GM13976 (cell line): ENCODE measurements around the gene RAVER2.

ENCODE experiments used
- DNase-seq: peaks from one replicate; pipeline ENCODE4 v3.0.0; 2012; ENCODE audit warnings: low spot score
- in situ Hi-C: fragments of 300-500 bp; cut with MboI; formaldehyde crosslinking; loops from one replicate; pipeline ENCODE4 v1.12.0; 2022; ENCODE audit warnings: low sequenced_read_pairs, mixed read lengths, inconsistent platforms; ENCODE audit not compliant: unreplicated experiment
- TF ChIP-seq, protein P1 (sequence below): IDR thresholded peaks from 2 replicates; pipeline ENCODE4 v1.5.1; 2012; ENCODE audit warnings: borderline replicate concordance, mild to moderate bottlenecking; ENCODE audit not compliant: insufficient read depth; ENCODE audit errors: extremely low read depth, missing control alignments, control extremely low read depth

Gene RAVER2

DNA sequence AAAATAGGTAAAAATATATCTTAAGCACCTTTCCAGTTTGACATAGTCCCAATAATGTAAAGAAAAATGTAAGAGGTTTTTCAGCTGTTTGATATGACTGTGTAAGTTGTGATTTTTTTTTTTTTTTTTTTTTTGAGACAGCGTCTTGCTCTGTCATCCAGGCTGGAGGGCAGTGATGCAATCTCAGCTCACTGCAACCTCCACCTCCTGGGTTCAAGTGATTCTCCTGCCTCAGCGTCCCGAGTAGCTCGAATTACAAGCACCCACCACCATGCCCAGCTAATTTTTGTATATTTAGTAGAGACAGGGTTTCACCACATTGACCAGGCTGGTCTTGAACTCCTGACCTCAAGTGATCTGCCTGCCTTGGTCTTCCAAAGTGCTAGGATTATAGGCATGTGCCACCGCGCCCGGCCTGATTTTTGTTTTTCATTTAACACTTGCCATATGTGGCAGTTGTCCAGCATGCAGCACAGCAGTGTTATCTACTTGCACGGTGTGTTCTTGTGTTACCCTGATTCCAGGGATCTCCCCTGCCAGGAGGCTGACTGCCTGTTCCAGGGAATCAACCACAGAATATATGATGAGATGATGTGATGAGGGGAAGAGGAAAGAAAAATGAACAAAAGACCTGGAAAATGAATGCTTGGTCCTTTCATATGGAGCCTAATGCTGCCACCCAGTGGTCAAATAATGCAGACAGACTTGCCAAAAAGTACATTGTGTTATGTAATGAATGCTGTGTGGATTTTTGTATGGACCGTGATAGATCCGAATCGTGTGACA is 79.0 kb downstream of the RAVER2 start:
- peak; percentile 57 for DNase-seq
- TF ChIP-seq, protein P1, sequence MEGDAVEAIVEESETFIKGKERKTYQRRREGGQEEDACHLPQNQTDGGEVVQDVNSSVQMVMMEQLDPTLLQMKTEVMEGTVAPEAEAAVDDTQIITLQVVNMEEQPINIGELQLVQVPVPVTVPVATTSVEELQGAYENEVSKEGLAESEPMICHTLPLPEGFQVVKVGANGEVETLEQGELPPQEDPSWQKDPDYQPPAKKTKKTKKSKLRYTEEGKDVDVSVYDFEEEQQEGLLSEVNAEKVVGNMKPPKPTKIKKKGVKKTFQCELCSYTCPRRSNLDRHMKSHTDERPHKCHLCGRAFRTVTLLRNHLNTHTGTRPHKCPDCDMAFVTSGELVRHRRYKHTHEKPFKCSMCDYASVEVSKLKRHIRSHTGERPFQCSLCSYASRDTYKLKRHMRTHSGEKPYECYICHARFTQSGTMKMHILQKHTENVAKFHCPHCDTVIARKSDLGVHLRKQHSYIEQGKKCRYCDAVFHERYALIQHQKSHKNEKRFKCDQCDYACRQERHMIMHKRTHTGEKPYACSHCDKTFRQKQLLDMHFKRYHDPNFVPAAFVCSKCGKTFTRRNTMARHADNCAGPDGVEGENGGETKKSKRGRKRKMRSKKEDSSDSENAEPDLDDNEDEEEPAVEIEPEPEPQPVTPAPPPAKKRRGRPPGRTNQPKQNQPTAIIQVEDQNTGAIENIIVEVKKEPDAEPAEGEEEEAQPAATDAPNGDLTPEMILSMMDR = peak; percentile 68
- in situ Hi-C loops = loop anchor here (25.0 kb wide), 1 partner anchor 562 kb away; no protein-coding TSS in a partner anchor

DNA sequence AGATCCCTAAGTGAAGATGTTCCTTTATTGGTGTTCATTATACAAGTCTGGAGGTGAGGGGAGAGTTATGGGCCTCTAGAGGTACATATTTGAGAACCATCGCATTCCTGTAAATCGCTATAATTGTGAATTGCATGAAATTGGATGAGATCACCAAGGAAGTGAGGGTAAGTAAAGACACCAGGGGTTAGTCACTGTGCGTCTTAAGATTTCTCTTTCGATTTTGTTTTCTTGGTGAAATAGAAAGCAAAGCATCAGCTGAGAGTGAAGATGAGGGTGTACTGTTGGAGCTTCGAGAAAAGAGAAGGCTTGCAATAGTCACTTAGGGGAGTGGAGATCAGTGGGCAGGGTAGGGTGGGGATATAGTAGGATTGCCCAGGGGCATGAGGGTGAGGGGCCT is 82.1 kb downstream of the RAVER2 start:
- TF ChIP-seq, protein P1 = no peak
- no peak for DNase-seq
- in situ Hi-C loops = no loop called here

DNA sequence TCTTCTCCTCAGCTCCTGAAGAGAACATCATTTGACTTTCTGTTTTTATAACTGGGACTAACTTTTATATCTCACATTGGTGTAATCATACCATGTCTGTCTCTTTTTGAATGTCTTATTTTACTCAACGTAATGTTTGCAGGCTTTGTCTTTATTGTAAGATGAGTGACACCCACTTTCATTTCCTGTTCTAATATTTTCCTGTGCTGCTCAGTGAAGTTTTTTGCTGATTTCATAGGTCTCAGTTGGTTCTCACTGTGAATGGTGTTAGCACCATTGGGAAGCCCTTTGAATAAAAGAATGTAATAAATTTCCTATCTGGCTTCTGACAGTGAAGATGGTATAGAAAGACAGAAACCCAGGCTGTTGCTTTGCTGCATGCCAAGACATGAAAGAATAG is 84.0 kb downstream of the RAVER2 start:
- TF ChIP-seq, protein P1 = no peak
- DNase-seq = peak; percentile 19
- in situ Hi-C loops = no loop called here

DNA sequence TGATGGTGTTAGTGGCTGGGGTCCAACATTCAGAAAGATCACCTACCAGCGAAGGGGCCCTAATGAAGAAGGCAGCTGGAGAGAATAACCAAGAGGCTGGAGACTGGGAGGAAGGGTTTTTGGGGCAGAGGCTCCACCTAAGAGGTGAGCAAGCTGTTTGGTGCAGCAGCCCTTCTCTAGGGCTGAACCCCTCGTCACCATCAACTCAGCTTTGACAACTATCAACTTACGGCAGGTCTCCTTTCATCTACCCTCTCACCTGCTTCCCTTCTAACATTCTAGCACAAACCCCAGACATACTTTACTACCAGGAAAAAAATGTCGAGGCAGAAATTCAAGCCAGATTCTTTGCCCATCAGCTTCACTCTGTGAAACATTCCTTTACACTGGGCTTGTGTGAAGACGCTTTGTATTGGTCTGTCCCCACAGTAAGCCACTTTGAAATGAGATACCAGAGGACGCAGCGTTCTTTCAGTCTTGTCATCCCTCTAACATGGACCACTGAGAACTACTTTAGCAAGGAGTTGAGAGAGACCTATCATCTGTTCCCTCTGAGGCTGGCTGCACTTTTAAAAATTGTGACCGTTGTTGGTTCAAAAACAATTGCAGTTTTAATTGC is 84.6 kb downstream of the RAVER2 start:
- DNase-seq = no peak
- in situ Hi-C loops = no loop called here
- TF ChIP-seq, protein P1 = no peak

DNA sequence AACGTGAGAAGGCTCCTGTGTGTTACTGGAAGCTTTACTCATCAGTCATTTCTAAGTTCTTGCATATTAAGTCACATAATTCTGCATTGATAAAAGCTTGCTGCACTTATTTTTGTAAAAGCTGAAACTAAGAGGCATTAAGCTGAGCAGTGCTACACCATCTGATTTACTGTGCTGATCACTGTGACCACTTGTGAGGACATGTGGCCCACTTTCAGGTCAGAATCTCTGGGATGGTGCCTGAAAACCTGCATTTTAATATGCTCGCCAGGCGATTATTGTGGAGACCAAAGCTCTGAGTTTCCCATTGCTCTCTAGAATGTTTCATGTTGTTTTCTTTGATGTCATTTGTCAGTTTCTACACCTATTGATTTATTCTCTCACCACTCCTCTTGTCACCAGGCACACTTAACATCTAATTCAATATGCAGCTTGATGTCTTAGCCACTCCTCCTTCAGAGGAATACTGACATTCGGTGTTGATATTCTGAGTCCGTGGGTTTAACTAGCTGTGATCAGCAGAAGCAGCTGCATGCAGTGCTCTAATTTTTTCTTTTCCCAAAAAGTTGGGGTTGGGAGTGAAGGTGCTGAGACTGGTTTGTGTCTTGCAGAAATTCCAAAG is 85.3 kb downstream of the RAVER2 start:
- TF ChIP-seq, protein P1 = no peak
- no peak for DNase-seq
- in situ Hi-C loops = no loop called here

DNA sequence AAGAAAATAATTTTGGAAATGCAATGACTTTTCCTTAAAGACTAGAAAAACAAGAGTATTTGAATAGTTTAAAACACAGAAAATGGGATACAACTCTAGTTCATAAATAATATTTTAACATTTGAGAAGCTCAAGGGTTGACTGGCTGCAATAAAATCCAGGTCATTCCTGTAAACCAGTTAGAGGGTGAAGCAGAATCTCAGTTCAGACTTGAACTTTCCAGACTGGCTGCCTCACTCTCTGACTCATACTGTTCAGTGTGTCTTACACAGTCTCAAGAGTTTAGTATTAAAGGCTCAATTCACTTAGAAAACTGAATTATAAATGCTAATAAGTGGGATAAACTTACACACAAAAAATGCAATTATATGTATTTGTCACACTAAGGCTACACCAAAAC is 89.9 kb downstream of the RAVER2 start:
- in situ Hi-C loops = no loop called here
- TF ChIP-seq, protein P1 = no peak
- no peak for DNase-seq
